Measurements from ENCODE around the gene PRM3.

PRM3 gene

GRCh38 chr16:11238272-11239202 lies 34.9 kb downstream of the PRM3 start:
- no peak for TF ChIP-seq CTCF (IDR thresholded peaks at IDR 0.05; ENCODE audit: control insufficient read depth, extremely low read depth, insufficient read depth)
- no peak for DNase-seq (ENCODE audit: low read depth)

GRCh38 chr16:11236461-11237254 lies 36.8 kb downstream of the PRM3 start:
- H3K4me3 ChIP-seq (ENCODE audit: low read depth, low read length) = no peak overlapping the region
- no peak for TF ChIP-seq CTCF (IDR thresholded peaks at IDR 0.05; ENCODE audit: control insufficient read depth, extremely low read depth, insufficient read depth)
- no peak for DNase-seq (ENCODE audit: low read depth)

More at GRCh38 chr16:11238272-11239202, 34.9 kb downstream of the PRM3 start:
- no peak overlapping the region for H3K4me3 ChIP-seq (ENCODE audit: low read depth, low read length)

- no peak for DNase-seq (ENCODE audit: low read depth)
- no peak for TF ChIP-seq CTCF (IDR thresholded peaks at IDR 0.05; ENCODE audit: control insufficient read depth, extremely low read depth, insufficient read depth)
- no peak overlapping the region for H3K4me3 ChIP-seq (ENCODE audit: low read depth, low read length)
These were observed 37.8 kb downstream of the PRM3 start for GRCh38 chr16:11235703-11235991.

- no peak for DNase-seq (ENCODE audit: low read depth)
- H3K4me3 ChIP-seq (ENCODE audit: low read depth, low read length) = no peak overlapping the region
- no peak for TF ChIP-seq CTCF (IDR thresholded peaks at IDR 0.05; ENCODE audit: control insufficient read depth, extremely low read depth, insufficient read depth)
These were observed 38.3 kb downstream of the PRM3 start for GRCh38 chr16:11234884-11235702.

- TF ChIP-seq CTCF (IDR thresholded peaks at IDR 0.05; ENCODE audit: control insufficient read depth, extremely low read depth, insufficient read depth) = no peak
- DNase-seq (ENCODE audit: low read depth) = no peak
- no peak overlapping the region for H3K4me3 ChIP-seq (ENCODE audit: low read depth, low read length)
These were observed 39.6 kb downstream of the PRM3 start for GRCh38 chr16:11233727-11234376.

All from LNCaP clone FGC (cell line).